Stimulated activated CD8-positive, alpha-beta memory T cell treated with anti-CD3 and anti-CD28 coated beads, Interleukin-4, amount 100 ng/mL, for 1 hour (primary cell): Measurements from ENCODE around the gene DTX4.

Source experiments
- DNase-seq, 2 donors: peaks; one replicate each; pipeline ENCODE4 v3.0.0-alpha.2; 2020; ENCODE audit warnings: low read depth in 2 of 2, low spot score in 1 of 2

The DTX4 gene

DNA sequence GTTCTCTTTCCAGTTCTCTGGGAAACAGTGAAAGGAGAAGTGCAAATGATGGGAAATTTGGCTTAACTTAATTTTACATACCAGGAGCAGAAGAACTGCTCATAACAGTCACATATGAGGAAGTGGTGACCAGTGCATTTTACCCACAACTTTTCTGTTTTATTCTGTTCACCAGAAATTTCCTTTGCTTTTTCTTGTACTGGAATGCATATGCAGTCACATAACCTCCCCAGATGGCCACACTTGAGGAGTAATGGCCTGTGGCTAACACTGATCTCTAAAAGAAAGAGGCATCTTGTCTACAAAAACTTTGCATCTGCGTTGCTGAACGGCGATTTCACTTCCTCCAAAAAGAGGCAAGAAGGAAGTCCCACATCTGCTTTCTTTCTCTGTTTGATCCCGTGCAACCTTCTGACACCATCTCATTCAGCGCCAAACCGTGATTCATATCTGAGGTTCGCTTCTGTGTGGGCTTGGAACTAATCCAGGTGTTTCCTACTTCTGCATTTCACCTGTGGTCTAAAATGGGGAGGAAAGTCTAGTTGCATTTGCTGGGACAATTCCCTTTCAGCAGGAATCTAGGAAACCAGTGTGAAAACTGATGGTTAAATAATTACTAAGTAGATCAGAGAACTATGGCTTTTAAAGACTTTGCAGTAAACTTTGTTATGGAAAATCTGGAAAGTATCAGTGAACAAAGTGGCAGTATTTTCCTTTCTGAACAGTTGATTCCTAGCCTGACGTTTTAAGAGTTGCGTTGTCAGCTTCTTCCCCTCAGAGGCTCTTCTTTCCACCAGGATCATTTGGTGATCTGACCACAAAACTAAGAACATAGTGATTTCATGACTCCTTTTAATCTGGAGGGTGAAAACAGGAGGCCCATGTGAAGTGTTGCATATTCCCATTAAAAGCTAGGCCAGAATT, 45.0 kb downstream of the DTX4 start:
- DNase-seq: no peak

DNA sequence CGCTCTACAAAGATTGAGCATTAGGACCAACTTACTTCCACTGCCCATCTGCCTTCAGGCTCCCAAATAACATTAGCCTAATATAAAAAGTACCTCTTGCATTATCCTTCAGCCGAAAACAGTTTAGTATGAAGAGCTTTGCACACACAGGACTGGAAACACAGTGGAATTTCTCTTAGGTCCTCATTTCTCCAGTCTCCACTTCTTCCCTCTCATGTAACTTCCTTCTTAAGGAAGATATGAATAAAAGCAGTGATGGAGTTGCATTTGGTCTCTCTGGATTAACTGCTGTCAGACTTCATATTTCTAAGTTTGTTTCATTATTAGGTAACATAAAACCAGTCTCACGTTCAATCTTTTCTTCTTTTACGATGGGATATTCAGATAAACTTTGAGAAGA, 46.4 kb downstream of the DTX4 start:
- no peak for DNase-seq

DNA sequence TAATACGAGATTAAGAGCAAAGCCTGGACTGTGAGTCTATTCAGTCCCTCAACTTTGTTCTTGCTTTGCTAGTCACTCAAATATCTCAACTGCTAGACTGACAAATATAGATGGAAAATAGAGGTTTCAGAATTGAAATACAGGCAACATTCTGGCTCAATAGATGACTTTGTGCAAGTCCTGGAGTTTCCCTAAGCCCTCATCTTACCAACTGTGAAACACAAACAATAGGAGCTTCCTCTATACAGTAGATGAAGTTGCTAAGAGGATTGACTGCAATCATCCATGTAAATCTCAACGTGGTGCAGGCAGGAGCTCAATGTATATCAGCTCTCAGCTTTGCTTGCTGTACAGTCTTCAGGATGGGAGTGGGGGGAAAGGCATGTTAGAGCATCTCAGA, 47.0 kb downstream of the DTX4 start:
- no peak for DNase-seq

DNA sequence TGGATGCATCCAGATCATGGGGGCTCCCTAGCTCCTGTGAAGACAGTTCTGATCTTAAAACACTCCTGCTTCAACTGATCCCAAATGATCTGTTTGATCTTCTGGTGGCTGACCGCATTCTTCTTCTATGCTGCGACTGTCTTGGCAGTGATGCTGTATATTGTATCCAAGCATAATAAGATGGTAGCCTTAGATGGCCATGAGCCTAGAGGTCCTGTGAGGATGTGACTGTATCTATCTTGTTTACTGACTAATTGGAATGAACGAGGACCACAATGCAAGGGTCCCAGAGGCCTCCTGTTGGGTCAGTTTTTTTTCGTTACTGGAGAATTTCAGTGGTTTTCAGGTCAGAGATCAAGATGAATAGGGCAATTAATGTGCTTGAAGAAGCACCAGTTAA, 47.9 kb downstream of the DTX4 start:
- DNase-seq: no peak

DNA sequence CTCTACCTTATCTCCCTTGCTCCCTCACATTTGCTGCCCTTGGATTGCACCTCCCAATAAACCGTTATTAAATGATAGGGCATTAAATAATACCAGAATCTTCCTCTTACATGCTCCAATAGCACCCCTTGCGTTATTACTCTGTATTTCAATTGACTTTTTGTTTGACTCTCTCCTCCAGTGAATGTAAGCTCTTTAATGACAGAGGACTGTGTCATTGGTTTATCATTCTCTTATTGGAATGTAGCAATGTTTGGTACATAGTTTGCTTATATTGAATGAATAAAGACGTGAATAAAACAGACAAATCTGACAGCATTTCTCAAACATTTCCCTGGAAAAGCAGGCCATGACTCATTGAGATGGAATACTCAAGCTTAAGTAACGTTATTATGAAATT, 49.5 kb downstream of the DTX4 start:
- no peak for DNase-seq

DNA sequence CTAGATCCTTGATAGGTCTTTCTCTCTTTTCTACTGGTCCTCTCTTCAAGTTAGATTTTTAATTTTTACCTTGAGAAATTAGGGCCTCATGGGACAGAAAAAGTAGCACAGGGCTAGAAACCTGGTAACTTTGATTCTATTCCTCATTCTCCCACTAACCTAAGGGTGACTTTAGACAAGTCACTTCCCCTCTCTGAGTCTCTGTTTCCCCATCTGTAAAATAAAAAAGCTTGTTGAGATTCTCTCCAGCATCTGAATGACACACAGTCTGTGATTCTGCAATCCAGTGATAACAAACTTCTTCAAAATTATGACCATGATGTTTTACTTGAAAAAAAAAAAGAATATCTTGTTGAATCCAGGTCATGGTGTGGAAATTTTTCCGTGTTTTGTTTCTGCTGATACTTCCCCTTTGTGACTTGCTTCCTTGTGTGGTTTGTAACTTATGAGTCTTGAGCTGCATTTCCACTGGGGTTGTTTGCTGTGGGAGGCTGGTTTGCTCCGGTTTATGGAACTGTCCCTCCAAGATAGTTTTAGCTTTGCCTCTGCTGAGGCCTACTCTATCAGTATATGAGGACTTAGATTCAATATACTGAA, 50.6 kb downstream of the DTX4 start:
- no peak for DNase-seq

DNA sequence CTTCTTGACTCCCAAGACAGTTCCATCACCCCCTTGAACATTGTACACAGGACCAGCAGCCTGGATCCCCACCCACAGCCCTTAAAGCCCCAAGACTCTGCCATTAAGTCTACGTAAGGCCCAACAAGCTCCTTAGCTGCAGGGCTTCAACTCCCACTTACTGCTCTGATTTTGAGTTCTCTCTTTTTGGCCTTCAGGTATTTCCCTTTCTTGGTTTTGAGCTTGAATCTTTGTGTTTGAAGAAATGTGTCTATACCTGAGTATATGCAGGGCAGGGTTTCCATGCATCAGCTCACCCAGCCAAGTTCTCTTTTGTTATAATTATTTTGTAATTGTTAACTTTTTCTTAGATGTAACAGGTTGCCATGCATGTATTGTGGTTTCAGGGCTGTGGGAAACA, 51.2 kb downstream of the DTX4 start:
- DNase-seq: no peak

DNA sequence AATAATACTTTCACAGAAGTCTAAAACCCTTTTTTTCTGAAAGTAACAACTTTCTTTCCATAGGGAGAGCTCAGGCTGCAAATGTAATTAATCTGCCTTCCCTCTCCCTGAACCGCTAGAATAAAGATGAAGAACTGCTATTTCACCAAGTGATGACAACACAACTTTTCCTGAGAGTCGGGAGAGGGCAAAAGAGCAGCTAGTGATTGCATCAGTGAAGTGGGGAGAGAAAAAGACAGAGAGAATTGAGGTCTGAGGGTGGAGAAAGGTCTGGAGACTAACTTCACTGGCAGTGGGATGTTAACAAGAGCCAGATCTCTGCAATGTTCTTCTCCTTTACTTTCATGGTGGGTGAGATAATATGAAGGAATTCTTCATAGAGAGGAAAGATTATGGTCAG, 51.7 kb downstream of the DTX4 start:
- no peak for DNase-seq

DNA sequence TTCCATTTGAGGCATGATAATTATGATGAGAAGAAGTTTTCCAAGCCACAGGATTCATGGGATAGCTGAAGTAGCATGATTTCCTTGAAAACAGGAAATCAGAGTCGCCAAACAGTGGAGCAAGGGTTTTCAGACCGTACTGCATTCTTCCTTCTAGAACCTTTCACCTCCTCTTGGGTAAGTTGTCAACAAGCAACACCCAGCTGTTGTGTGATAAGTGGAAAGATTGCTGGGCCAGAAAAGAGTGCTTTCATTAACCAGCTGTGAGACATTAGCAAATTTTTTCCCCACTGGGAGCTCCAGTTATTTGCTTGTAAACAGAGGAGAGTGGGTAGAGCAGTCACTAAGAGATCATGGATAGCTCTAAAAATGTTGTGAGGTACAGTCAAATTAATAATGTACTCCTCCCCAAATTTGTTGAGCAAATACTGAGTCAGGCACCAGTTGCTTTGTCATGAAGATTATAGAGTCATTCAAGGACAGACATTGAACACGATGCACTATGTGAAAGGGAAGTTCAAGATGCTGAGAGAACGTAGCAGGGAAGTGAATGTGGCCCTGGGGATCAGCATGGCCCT, 52.5 kb downstream of the DTX4 start:
- no peak for DNase-seq

DNA sequence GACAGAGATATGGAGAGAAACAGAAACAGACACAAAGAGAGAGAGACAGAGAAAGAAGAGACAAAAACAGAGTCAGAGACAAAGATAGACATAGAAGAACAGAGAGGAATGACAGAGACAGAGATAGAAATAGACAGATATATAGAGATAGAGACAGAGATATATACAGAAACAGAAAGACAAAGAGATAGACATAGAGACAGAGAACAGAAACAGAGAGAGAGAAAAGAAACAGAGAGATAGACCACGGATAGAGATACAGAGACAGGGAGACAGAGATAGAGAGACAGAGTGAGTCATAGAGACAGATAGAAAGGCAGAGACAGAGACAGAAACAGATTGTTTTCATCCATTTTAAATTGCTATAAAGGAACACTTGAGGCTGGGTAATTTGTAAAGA, 53.1 kb downstream of the DTX4 start:
- DNase-seq: no peak

DNA sequence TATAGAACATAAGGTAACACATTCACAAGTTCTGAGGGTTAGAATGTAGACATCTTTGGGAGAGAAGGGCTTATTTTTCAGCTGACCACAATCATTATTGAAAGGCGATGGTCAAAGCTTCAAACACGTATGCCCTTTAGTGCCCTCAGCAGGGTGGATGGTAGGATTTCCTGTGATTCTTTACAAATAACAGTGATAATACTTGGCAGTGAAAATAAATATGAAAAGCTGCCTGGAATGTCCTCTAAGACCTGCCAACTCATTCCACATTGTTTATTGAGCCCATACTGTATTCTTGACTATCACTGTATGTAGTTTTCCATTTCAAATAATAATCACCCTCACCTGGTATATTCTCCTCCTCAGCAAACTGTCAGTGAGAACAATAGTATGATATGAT, 54.5 kb downstream of the DTX4 start:
- no peak for DNase-seq

DNA sequence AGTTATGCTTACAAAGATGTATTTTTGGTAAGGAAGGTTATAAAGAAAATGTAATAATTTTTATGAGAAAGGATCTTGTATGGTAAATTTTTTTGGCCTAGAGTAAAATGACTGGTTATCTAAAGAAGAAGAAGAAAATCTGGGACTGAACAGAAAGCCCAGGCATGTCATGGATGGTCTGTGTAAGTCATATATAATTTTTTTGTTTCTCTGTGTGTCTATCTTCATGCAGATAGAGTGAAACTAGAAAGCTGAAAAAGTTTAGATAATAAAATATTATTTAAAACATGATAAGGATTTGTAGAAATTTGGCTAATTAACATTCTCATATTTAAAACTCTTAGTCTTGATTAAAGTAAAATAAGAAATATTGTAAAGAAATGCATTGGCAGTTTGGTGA, 68.4 kb downstream of the DTX4 start:
- DNase-seq: no peak

DNA sequence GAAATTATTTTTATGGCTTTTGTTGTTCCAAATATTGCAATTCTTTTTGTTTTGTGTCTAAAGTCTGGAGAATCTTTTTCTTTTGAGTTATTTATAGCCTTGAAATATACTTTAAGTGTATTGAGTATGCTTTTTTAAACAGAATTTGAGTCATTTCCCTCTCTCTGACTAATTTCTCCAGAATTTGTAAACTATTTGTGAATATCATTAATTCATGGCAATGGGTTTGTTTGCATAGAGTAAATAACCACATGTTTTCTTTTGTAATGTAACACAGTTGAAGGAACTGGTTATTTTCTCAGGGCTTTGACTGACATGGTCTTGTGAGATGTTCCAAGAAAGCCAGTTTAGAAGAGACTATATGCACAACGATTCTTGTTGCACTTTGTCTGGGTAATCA, 71.7 kb downstream of the DTX4 start:
- no peak for DNase-seq

DNA sequence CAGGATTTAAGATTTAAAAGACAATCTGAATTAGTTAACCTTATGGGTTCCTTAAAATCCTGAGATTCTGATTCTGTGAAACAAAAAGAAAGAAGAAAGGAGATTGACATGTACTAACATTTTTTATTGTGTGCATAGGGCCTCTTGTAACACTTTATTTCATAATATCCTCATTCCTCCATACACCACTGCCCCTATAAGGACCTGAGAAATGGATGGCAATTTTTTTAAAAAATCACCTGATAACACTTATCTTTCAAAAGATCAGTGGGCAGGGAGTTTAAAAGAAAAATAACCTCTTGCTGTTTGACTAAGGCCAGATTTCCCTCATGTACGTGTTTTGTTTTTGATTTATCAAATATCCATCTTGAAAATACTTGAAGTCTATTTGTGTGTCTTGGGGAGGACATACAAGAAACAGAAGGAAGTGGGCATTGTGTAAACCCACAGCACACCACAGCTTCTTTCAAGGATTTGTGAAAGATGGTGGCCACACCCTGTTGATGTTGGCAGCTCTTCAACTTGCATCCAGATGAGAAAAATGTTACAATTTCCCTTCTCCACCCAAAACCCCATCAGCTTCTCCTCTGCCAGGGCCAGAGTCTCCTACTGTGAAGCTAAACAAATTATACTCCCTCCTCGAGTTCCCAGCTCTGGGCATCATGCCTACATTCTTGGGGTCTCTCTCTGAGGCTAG, 75.7 kb downstream of the DTX4 start:
- no peak for DNase-seq

DNA sequence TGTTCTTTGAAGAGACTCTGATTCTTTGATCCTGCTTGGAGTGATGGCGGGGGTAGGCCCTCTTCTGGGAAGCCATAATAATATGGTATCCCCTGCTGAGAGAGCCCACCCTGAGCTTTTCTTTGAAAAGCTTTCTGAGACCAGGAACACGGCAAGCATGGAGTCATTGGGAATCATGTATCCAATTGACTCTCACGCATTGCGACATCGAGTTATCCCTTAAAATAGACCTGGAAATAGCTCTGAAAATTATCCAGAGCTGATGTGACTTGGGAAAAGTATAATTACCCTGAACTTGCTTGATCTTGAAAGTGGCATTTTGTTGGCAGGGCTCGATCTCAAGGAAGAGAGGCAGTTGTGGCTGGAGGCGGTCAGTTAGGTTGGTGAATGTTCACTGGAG, 77.6 kb downstream of the DTX4 start:
- DNase-seq: no peak

DNA sequence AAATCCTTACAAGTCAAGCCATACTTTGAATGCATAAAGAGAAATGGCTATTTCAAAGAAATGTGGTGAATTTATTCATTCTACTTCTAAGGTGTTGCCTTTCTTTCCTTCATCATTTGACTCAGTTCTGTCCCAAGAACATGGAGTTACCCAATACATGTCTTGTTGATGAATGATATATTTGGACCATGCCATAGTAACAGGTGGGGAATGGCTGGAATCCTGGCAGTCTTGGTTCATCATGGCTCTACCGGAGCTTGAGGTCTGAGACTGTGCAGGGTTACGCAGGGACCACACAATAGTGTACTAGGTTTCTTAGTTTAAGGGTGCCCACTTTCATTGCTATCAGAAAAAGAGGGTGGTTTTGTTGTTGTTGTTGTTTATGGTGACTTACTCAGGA, 81.1 kb downstream of the DTX4 start:
- no peak for DNase-seq

DNA sequence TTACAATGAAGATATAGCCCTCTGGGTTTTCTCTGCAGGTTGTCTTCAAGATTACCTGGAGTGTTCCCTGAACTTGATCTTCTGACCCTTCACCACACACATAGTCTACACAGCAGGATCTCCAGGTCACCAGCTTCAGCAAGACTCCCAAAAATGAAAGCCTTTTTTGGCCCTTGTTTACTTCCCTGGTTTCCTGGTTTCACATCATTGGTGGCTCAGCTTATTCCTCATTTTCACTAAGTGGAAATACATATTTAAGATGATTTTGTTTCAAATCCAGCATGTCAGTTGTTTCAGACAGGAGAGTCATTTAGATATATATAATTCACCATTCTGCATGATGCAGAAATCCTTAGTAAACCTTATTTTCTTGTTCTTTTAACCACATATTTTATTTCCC, 82.4 kb downstream of the DTX4 start:
- DNase-seq: no peak

DNA sequence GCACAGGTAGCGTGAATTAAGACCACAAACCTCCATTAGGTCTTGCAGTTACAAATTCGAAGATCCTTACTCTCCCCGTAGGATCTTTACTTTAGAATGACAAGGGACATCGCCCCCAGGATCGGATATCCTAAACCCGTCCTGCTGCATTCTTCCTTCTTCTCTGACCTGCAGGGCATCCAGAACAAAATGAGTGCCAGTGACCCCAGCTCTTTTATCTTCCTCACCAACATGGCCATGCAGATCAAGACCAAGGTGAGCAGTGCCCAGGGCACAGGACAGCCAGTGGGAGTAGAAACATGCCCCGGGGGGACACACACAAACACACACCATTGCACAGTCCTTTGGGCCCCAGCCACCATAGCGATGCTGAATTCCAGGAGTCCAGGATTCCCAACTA, 83.3 kb downstream of the DTX4 start:
- DNase-seq: no peak
